HepG2 (cell line): ENCODE measurements around the gene GRHL3.

Experiments used
- ATF7 ChIP-seq, 2 experiments: fragments of 450-650 bp in 1 of 2; sonication (generic) in 1 of 2; formaldehyde crosslinking in 1 of 2; IDR thresholded peaks; 2 replicates each; pipeline versions ENCODE4 v1.4.0 to v1.6.1; 2016 to 2020; ENCODE audit warnings: antibody characterized with exemption in 1 of 2, mild to moderate bottlenecking in 1 of 2, missing genetic modification reagents in 1 of 2
- BRCA1 ChIP-seq: sonication (generic); formaldehyde crosslinking; IDR thresholded peaks from 2 replicates; pipeline ENCODE4 v1.4.0; 2020; ENCODE audit warnings: missing genetic modification reagents
- EZH2 ChIP-seq: conservative IDR thresholded peaks from 2 replicates; pipeline ENCODE4 v1.6.1; 2012; ENCODE audit warnings: mild to moderate bottlenecking, low read depth, low read length, moderate library complexity
- FOXJ3 ChIP-seq: sonication (generic); formaldehyde crosslinking; IDR thresholded peaks from 2 replicates; pipeline ENCODE4 v1.4.0; 2020; ENCODE audit warnings: missing genetic modification reagents, mild to moderate bottlenecking, borderline replicate concordance
- JUND ChIP-seq: sonication (generic); formaldehyde crosslinking; IDR thresholded peaks from 2 replicates; pipeline ENCODE4 v1.8.0; 2022; ENCODE audit warnings: mild to moderate bottlenecking, missing genetic modification reagents
- RNF2 ChIP-seq: fragments of 450-650 bp; conservative IDR thresholded peaks from 2 replicates; pipeline ENCODE4 v1.6.1; 2016; ENCODE audit warnings: low read depth
- ZBTB20 ChIP-seq: sonication (generic); formaldehyde crosslinking; IDR thresholded peaks from 2 replicates; pipeline ENCODE4 v1.8.1; 2023; ENCODE audit warnings: missing genetic modification reagents, low read depth, mild to moderate bottlenecking, borderline replicate concordance
- ZNF3 ChIP-seq: IDR thresholded peaks from 2 replicates; pipeline ENCODE4 v1.7.0; 2017; ENCODE audit warnings: inconsistent platforms
- TF ChIP-seq, protein P1 (sequence below): sonication (generic); formaldehyde crosslinking; IDR thresholded peaks from 2 replicates; pipeline ENCODE4 v1.5.1; 2020; ENCODE audit warnings: mild to moderate bottlenecking, missing genetic modification reagents
- TF ChIP-seq, protein P2 (sequence below): sonication (generic); formaldehyde crosslinking; IDR thresholded peaks from 2 replicates; pipeline ENCODE4 v1.5.0; 2020; ENCODE audit warnings: mild to moderate bottlenecking, missing genetic modification reagents, moderate library complexity
- TF ChIP-seq, protein P3 (sequence below): IDR thresholded peaks from 2 replicates; pipeline ENCODE4 v1.6.1; 2012; ENCODE audit warnings: inconsistent platforms
- TF ChIP-seq, protein P4 (sequence below): sonication (generic); formaldehyde crosslinking; IDR thresholded peaks from 2 replicates; pipeline ENCODE4 v1.8.1; 2023; ENCODE audit warnings: mild to moderate bottlenecking, missing genetic modification reagents

DNA sequence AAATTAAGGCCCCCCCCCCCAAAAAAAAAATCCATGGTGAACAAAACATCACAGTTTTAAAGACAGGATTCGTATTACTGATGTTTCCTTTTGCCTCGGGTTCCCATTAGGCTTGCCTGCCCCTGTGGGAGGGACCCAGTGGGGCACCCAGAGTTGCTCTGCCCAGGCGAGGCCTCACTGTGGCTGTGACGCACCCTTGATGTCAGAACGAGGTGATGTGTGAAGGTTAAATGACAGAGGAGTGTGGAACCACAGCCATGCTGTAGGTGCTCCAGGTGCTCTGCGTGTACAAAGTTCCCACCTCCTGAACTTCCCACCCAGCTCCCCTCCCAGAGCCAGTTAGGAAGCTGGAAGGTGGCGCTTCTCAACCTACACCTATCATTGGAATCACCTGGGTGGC lies 37.9 kb downstream of the GRHL3 start:
- no peak for TF ChIP-seq JUND
- TF ChIP-seq ZBTB20 (CRISPR knock-in tag): no peak
- TF ChIP-seq ZNF3: no peak
- TF ChIP-seq, protein P1, sequence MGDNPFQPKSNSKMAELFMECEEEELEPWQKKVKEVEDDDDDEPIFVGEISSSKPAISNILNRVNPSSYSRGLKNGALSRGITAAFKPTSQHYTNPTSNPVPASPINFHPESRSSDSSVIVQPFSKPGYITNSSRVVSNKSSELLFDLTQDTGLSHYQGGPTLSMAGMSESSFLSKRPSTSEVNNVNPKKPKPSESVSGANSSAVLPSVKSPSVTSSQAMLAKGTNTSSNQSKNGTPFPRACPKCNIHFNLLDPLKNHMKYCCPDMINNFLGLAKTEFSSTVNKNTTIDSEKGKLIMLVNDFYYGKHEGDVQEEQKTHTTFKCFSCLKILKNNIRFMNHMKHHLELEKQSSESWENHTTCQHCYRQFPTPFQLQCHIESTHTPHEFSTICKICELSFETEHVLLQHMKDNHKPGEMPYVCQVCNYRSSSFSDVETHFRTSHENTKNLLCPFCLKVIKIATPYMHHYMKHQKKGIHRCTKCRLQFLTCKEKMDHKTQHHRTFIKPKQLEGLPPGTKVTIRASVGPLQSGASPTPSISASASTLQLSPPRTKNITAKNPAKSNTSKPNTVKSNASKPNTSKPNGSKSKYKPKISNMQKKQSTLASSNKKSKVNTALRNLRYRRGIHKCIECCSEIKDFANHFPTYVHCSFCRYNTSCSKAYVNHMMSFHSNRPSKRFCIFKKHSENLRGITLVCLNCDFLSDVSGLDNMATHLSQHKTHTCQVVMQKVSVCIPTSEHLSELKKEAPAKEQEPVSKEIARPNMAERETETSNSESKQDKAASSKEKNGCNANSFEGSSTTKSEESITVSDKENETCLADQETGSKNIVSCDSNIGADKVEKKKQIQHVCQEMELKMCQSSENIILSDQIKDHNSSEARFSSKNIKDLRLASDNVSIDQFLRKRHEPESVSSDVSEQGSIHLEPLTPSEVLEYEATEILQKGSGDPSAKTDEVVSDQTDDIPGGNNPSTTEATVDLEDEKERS (CRISPR knock-in tag): no peak
- TF ChIP-seq ATF7 (IDR thresholded peaks at IDR 0.05): no peak
- no peak for TF ChIP-seq ATF7 (CRISPR knock-in tag; IDR thresholded peaks at IDR 0.05)
- TF ChIP-seq EZH2: no peak
- TF ChIP-seq BRCA1 (CRISPR knock-in tag): no peak
- no peak for TF ChIP-seq RNF2
- TF ChIP-seq FOXJ3 (CRISPR knock-in tag): no peak
- TF ChIP-seq, protein P2, sequence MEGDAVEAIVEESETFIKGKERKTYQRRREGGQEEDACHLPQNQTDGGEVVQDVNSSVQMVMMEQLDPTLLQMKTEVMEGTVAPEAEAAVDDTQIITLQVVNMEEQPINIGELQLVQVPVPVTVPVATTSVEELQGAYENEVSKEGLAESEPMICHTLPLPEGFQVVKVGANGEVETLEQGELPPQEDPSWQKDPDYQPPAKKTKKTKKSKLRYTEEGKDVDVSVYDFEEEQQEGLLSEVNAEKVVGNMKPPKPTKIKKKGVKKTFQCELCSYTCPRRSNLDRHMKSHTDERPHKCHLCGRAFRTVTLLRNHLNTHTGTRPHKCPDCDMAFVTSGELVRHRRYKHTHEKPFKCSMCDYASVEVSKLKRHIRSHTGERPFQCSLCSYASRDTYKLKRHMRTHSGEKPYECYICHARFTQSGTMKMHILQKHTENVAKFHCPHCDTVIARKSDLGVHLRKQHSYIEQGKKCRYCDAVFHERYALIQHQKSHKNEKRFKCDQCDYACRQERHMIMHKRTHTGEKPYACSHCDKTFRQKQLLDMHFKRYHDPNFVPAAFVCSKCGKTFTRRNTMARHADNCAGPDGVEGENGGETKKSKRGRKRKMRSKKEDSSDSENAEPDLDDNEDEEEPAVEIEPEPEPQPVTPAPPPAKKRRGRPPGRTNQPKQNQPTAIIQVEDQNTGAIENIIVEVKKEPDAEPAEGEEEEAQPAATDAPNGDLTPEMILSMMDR: no peak
- TF ChIP-seq, protein P3, sequence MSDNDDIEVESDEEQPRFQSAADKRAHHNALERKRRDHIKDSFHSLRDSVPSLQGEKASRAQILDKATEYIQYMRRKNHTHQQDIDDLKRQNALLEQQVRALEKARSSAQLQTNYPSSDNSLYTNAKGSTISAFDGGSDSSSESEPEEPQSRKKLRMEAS: no peak
- TF ChIP-seq, protein P4, sequence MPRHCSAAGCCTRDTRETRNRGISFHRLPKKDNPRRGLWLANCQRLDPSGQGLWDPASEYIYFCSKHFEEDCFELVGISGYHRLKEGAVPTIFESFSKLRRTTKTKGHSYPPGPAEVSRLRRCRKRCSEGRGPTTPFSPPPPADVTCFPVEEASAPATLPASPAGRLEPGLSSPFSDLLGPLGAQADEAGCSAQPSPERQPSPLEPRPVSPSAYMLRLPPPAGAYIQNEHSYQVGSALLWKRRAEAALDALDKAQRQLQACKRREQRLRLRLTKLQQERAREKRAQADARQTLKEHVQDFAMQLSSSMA (CRISPR knock-in tag): no peak
